MCF 10A (cell line): ENCODE measurements around the gene GMCL2. TPM values are rescaled to one million over a fixed set of nuclear protein-coding genes. Genes with fewer than 3 reads are reported as not detected.

Experiments used
- BruUV-seq: library from RNA; stranded (reverse); fragments of 400-500 nt; replicated peaks from 2 replicates; lab custom pipeline; 2021; lab: Mats Ljungman, UMichigan
- CTCF ChIA-PET: fragments of 300-600 bp; sonication (Branson Sonifier 250); formaldehyde crosslinking; extraction: SDS; loops from one replicate; lab custom pipeline; 2021; ENCODE audit warnings: antibody characterized with exemption, inconsistent platforms; lab: Yijun Ruan, JAX
- POLR2A ChIA-PET: fragments of 300-600, 350-650 bp; sonication (Branson Sonifier 250); formaldehyde crosslinking; extraction: SDS; loops from one replicate; lab custom pipeline; 2020; ENCODE audit warnings: antibody characterized with exemption, inconsistent platforms; lab: Yijun Ruan, JAX
- DNase-seq: peaks from one replicate; pipeline ENCODE4 v3.0.0-alpha.2; 2018; ENCODE audit not compliant: unreplicated experiment
- H3K27ac Mint-ChIP-seq: one replicate; pipeline ENCODE4 v1.8.0; 2022; ENCODE audit warnings: mild to moderate bottlenecking, low read depth, mixed read lengths; ENCODE audit not compliant: unreplicated experiment
- H3K27me3 Mint-ChIP-seq: one replicate; pipeline ENCODE4 v1.8.0; 2022; ENCODE audit warnings: mixed read lengths; ENCODE audit not compliant: insufficient read depth, unreplicated experiment
- H3K36me3 Mint-ChIP-seq: one replicate; pipeline ENCODE4 v1.8.0; 2022; ENCODE audit warnings: mild to moderate bottlenecking, moderate library complexity, mixed read lengths; ENCODE audit not compliant: insufficient read depth, unreplicated experiment
- H3K4me1 Mint-ChIP-seq: one replicate; pipeline ENCODE4 v1.8.0; 2022; ENCODE audit warnings: mixed read lengths; ENCODE audit not compliant: insufficient read depth, unreplicated experiment
- H3K4me3 Mint-ChIP-seq: one replicate; pipeline ENCODE4 v1.8.0; 2022; ENCODE audit warnings: mild to moderate bottlenecking, moderate library complexity, mixed read lengths; ENCODE audit not compliant: unreplicated experiment
- H3K9me3 Mint-ChIP-seq: one replicate; pipeline ENCODE4 v1.8.0; 2022; ENCODE audit warnings: mixed read lengths; ENCODE audit not compliant: unreplicated experiment
- intact Hi-C: fragments of 100-400 bp; cut with micrococcal nuclease; formaldehyde crosslinking; loops from 2 replicates; pipeline ENCODE4 v1.14.1; 2022
- total RNA-seq: library from RNA; stranded (reverse); gene quantifications from 2 replicates; pipeline ENCODE4 v1.2.3, GENCODE V29; 2022
- TF ChIP-seq, protein P1 (sequence below): fragments of 200-600 bp; IDR thresholded peaks from one replicate; pipeline ENCODE4 v1.8.0; 2022; ENCODE audit warnings: antibody characterized with exemption, mild to moderate bottlenecking; ENCODE audit not compliant: unreplicated experiment

The GMCL2 gene
- total RNA-seq, 1 experiment from 2014 or later: not detected

- Mint-ChIP-seq H3K27me3 (no peaks in the 10 kb centered on the region), H3K27ac (no peak overlapping the region), H3K9me3 (no peaks in the 10 kb centered on the region), H3K36me3 (no peaks in the 10 kb centered on the region), H3K4me3 (no peak overlapping the region), H3K4me1 (no peaks in the 10 kb centered on the region)
- POLR2A ChIA-PET: interaction anchor here (0.7 to 0.8 kb wide), 2 partner anchors 101 to 395 kb away, joined by 3 read pairs; no protein-coding TSS in a partner anchor
- CTCF ChIA-PET: no interaction called here
- intact Hi-C loops: no loop called here
- no TSS peak for BruUV-seq
- TF ChIP-seq, protein P1, sequence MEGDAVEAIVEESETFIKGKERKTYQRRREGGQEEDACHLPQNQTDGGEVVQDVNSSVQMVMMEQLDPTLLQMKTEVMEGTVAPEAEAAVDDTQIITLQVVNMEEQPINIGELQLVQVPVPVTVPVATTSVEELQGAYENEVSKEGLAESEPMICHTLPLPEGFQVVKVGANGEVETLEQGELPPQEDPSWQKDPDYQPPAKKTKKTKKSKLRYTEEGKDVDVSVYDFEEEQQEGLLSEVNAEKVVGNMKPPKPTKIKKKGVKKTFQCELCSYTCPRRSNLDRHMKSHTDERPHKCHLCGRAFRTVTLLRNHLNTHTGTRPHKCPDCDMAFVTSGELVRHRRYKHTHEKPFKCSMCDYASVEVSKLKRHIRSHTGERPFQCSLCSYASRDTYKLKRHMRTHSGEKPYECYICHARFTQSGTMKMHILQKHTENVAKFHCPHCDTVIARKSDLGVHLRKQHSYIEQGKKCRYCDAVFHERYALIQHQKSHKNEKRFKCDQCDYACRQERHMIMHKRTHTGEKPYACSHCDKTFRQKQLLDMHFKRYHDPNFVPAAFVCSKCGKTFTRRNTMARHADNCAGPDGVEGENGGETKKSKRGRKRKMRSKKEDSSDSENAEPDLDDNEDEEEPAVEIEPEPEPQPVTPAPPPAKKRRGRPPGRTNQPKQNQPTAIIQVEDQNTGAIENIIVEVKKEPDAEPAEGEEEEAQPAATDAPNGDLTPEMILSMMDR: no peak
- DNase-seq: no peak
Observed at GRCh38 chr5:178176791-178177190, 10.4 kb downstream of the GMCL2 start.

GRCh38 chr5:178174456-178174855 is 12.7 kb downstream of the GMCL2 start:
- Mint-ChIP-seq H3K4me3 (no peak overlapping the region), H3K4me1 (no peaks in the 10 kb centered on the region), H3K9me3 (no peaks in the 10 kb centered on the region), H3K36me3 (no peaks in the 10 kb centered on the region), H3K27ac (no peak overlapping the region), H3K27me3 (no peaks in the 10 kb centered on the region)
- ChIA-PET CTCF (interaction anchor here (0.6 to 1.0 kb wide), 3 partner anchors 98 to 1022 kb away, joined by 3 to 4 read pairs (median 3); no protein-coding TSS in a partner anchor), POLR2A (interaction anchor here (0.6 to 1.3 kb wide), 3 partner anchors 12 to 149 kb away, joined by 4 to 5 read pairs (median 5); partner anchors contain the start of gene HNRNPAB)
- no peak for DNase-seq
- BruUV-seq: no TSS peak
- intact Hi-C loops: loop anchor here (5.0 kb wide), 1 partner anchor 552 kb away; no protein-coding TSS in a partner anchor
- TF ChIP-seq, protein P1: no peak

DNA sequence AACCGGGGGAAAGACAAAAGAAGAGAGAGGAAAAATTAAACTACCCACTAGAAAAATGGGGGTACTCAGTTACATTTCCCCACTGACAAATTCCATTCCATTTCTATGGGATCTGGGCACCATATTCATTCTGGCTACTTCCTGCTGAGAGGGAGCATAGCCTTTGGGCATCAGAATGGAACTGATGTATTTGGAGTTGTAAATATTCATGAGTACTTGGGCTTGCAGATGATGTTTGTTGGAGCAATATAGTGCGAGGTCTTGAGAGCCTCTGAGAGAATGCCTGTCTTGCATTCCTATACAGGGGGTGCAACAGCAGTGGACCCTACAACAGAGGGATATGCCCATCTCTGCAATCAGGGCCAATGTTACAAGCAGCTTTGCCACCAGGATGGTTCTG is 16.7 kb downstream of the GMCL2 start:
- no TSS peak for BruUV-seq

DNA sequence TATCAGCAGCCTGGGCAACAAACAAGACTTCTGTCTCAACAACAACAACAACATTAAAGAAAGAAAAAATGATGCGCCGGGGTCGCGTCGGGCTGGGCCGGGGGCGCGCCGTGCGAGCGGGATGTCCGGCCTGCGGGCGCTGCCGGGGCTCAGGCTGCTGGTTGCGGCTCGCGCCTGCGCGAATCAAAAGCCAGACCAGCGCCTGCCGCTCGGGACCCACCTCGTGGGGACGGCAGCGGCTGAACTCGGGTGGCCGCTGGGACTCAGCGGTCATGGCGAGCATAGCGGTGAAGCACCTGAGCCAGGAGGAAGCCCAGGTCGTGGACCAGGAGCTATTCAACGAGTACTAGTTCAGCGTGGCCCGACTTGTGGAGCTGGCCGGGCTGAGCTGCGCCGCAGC is 21.6 kb downstream of the GMCL2 start:
- no peaks in the 10 kb centered on the region for H3K36me3 Mint-ChIP-seq
- ChIA-PET CTCF (interaction anchor here (0.6 to 1.6 kb wide), 6 partner anchors 17 to 175 kb away, joined by 3 to 9 read pairs (median 4); no protein-coding TSS in a partner anchor), POLR2A (interaction anchor here (0.8 to 1.3 kb wide), 2 partner anchors 39 to 51 kb away, joined by 3 to 4 read pairs; partner anchors contain the start of gene HNRNPAB)
- no peak overlapping the region for H3K4me3 Mint-ChIP-seq
- no peaks in the 10 kb centered on the region for H3K4me1 Mint-ChIP-seq
- TF ChIP-seq, protein P1: no peak
- H3K9me3 Mint-ChIP-seq: no peaks in the 10 kb centered on the region
- no peak for DNase-seq
- BruUV-seq: no TSS peak
- intact Hi-C loops: loop anchor here (10.0 kb wide), 1 partner anchor 561 kb away; the partner anchor contains the start of gene B4GALT7
- H3K27me3 Mint-ChIP-seq: peaks cover 33% of the 10 kb centered on the region
- no peak overlapping the region for H3K27ac Mint-ChIP-seq

More for the DNA sequence above, 16.7 kb downstream of the GMCL2 start:
- no peak overlapping the region for H3K4me3 Mint-ChIP-seq
- intact Hi-C loops: loop anchor here (5.0 kb wide), 1 partner anchor 548 kb away; no protein-coding TSS in a partner anchor
- no peaks in the 10 kb centered on the region for H3K27me3 Mint-ChIP-seq
- H3K36me3 Mint-ChIP-seq: no peaks in the 10 kb centered on the region
- H3K9me3 Mint-ChIP-seq: no peaks in the 10 kb centered on the region
- CTCF ChIA-PET: interaction anchor here (1.0 to 1.6 kb wide), 3 partner anchors 20 to 95 kb away, joined by 3 to 5 read pairs (median 4); no protein-coding TSS in a partner anchor
- POLR2A ChIA-PET: interaction anchor here (1.0 kb wide), 1 partner anchor 34 kb away, joined by 3 read pairs; the partner anchor contains the start of gene HNRNPAB
- no peak for DNase-seq
- H3K4me1 Mint-ChIP-seq: no peaks in the 10 kb centered on the region
- H3K27ac Mint-ChIP-seq: no peak overlapping the region
- TF ChIP-seq, protein P1: no peak
